Keratinocyte (primary cell): ENCODE data around the gene ABCC10.

Experiments
- EZH2 ChIP-seq: IDR thresholded peaks from one replicate; pipeline ENCODE4 v1.6.1; 2012; ENCODE audit warnings: inconsistent platforms, mild to moderate bottlenecking, low read length, moderate library complexity
- TF ChIP-seq, protein P1 (sequence below), 3 experiments: IDR thresholded peaks in 1 of 3; conservative IDR thresholded peaks in 1 of 3; optimal IDR thresholded peaks in 1 of 3; 2 replicates in 2 of 3; 3 replicates in 1 of 3; pipeline versions ENCODE3 to v1.5.1; 2011; ENCODE audit warnings: low read length in 3 of 3, mild to moderate bottlenecking in 3 of 3, moderate library complexity in 2 of 3, control low read depth in 1 of 3, inconsistent platforms in 1 of 3; ENCODE audit not compliant: insufficient read depth in 2 of 3; ENCODE audit errors: extremely low read depth in 1 of 3

DNA sequence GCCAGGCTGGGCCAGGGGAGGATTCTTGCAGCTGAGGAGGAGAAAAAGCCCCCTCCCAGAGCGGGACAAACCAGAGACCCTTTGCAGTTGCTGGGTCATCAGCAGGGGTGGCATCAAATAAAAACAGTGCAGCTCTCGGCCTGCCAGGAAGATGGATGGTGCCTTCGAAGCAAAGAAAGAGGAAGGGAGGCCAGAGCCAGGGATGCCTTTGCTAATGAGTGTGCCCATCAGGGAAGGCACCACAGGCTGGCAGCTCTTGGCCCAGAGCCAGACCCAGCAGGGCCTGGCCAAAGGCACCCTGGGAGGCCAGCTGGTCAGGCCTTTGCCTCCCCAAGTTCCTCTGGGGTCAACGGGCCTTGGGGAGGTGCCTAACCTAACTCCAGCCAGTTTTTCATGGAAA is 31.6 kb upstream of the ABCC10 start:
- TF ChIP-seq, protein P1, sequence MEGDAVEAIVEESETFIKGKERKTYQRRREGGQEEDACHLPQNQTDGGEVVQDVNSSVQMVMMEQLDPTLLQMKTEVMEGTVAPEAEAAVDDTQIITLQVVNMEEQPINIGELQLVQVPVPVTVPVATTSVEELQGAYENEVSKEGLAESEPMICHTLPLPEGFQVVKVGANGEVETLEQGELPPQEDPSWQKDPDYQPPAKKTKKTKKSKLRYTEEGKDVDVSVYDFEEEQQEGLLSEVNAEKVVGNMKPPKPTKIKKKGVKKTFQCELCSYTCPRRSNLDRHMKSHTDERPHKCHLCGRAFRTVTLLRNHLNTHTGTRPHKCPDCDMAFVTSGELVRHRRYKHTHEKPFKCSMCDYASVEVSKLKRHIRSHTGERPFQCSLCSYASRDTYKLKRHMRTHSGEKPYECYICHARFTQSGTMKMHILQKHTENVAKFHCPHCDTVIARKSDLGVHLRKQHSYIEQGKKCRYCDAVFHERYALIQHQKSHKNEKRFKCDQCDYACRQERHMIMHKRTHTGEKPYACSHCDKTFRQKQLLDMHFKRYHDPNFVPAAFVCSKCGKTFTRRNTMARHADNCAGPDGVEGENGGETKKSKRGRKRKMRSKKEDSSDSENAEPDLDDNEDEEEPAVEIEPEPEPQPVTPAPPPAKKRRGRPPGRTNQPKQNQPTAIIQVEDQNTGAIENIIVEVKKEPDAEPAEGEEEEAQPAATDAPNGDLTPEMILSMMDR (optimal IDR thresholded peaks at IDR 0.05 in 1 of 3, IDR thresholded peaks at IDR 0.05 in 1 of 3, conservative IDR thresholded peaks at IDR 0.05 in 1 of 3; ENCODE audit: extremely low read depth in 1 of 3, insufficient read depth in 2 of 3, low read length in 3 of 3), result no peak
- no peak for TF ChIP-seq EZH2
